Osteocyte (in vitro differentiated cells): ENCODE results near the gene SSH3. TPM values are rescaled to one million over a fixed set of nuclear protein-coding genes. Genes with fewer than 3 reads are reported as not detected.

ENCODE experiments used
- DNase-seq: peaks from one replicate; pipeline ENCODE4 v3.0.0; 2021; ENCODE audit warnings: mixed read lengths; ENCODE audit not compliant: unreplicated experiment; ENCODE audit errors: extremely low spot score
- H3K27ac Mint-ChIP-seq: one replicate; pipeline ENCODE4 v1.8.0; 2021; ENCODE audit warnings: mild to moderate bottlenecking, mixed read lengths; ENCODE audit not compliant: unreplicated experiment
- H3K27me3 Mint-ChIP-seq: one replicate; pipeline ENCODE4 v1.8.0; 2021; ENCODE audit warnings: mixed read lengths; ENCODE audit not compliant: unreplicated experiment
- H3K36me3 Mint-ChIP-seq: one replicate; pipeline ENCODE4 v1.8.0; 2021; ENCODE audit warnings: mixed read lengths; ENCODE audit not compliant: unreplicated experiment
- H3K4me1 Mint-ChIP-seq: one replicate; pipeline ENCODE4 v1.8.0; 2021; ENCODE audit warnings: mixed read lengths; ENCODE audit not compliant: unreplicated experiment
- H3K4me3 Mint-ChIP-seq: one replicate; pipeline ENCODE4 v1.8.0; 2021; ENCODE audit warnings: mild to moderate bottlenecking, moderate library complexity, mixed read lengths; ENCODE audit not compliant: unreplicated experiment
- H3K9me3 Mint-ChIP-seq: one replicate; pipeline ENCODE4 v1.8.0; 2021; ENCODE audit warnings: mixed read lengths; ENCODE audit not compliant: unreplicated experiment
- CTCF ChIP-seq: fragments of 200-600 bp; sonication (generic); IDR thresholded peaks from 2 replicates; pipeline ENCODE4 v1.5.0; 2021; ENCODE audit warnings: antibody characterized with exemption, mild to moderate bottlenecking, moderate library complexity
- total RNA-seq: library from RNA; stranded (reverse); gene quantifications from 2 replicates; pipeline ENCODE4 v1.2.1, GENCODE V29; 2021

Gene SSH3
- total RNA-seq, 1 donor from 2014 or later: 28.6 TPM

- Mint-ChIP-seq H3K9me3 (no peaks in the 10 kb centered on the region), H3K4me3 (no peak overlapping the region), H3K36me3 (peaks cover 11% of the 10 kb centered on the region), H3K27me3 (no peaks in the 10 kb centered on the region), H3K27ac (peak overlapping the region; percentile 18), H3K4me1 (peaks cover 26% of the 10 kb centered on the region)
- no peak for TF ChIP-seq CTCF
- no peak for DNase-seq
Measured at GRCh38 chr11:67278939-67279588, 24.3 kb upstream of the SSH3 start.

GRCh38 chr11:67279589-67280340 is 23.6 kb upstream of the SSH3 start:
- Mint-ChIP-seq H3K9me3 (no peaks in the 10 kb centered on the region), H3K4me3 (no peak overlapping the region), H3K4me1 (peaks cover 22% of the 10 kb centered on the region), H3K27me3 (no peaks in the 10 kb centered on the region), H3K27ac (peak overlapping the region; percentile 54), H3K36me3 (peaks cover 11% of the 10 kb centered on the region)
- TF ChIP-seq CTCF: no peak
- no peak for DNase-seq

- H3K27ac Mint-ChIP-seq: peak overlapping the region; percentile 54
- no peak for DNase-seq
- peaks cover 22% of the 10 kb centered on the region for H3K4me1 Mint-ChIP-seq
- H3K36me3 Mint-ChIP-seq: peaks cover 11% of the 10 kb centered on the region
- H3K27me3 Mint-ChIP-seq: no peaks in the 10 kb centered on the region
- TF ChIP-seq CTCF: no peak
- no peak overlapping the region for H3K4me3 Mint-ChIP-seq
- no peaks in the 10 kb centered on the region for H3K9me3 Mint-ChIP-seq
Measured at GRCh38 chr11:67280341-67280787, 23.0 kb upstream of the SSH3 start.

GRCh38 chr11:67280788-67281551 is 22.4 kb upstream of the SSH3 start:
- peaks cover 20% of the 10 kb centered on the region for H3K4me1 Mint-ChIP-seq
- DNase-seq: no peak
- H3K9me3 Mint-ChIP-seq: no peaks in the 10 kb centered on the region
- TF ChIP-seq CTCF: no peak
- H3K36me3 Mint-ChIP-seq: peaks cover 11% of the 10 kb centered on the region
- no peaks in the 10 kb centered on the region for H3K27me3 Mint-ChIP-seq
- H3K27ac Mint-ChIP-seq: no peak overlapping the region
- H3K4me3 Mint-ChIP-seq: no peak overlapping the region
